ENCODE results near the gene MSRB1. TPM values are rescaled to one million over a fixed set of nuclear protein-coding genes. Genes with fewer than 3 reads are reported as not detected.

The MSRB1 gene
- total RNA-seq, 1 experiment from 2014 or later: 49.4 TPM

GRCh38 chr16:1912215-1912543 is 30.8 kb downstream of the MSRB1 start:
- DNase-seq: no peak
- no TSS peak for BruUV-seq (replicated peaks)
- TF ChIP-seq CTCF (conservative IDR thresholded peaks at IDR 0.05) (no peak), EZH2 (IDR thresholded peaks at IDR 0.05; ENCODE audit: low read depth) (no peak)
- POLR2A ChIA-PET (ENCODE audit: unreplicated experiment): no interaction called here
- Histone ChIP-seq H3K36me3 (ENCODE audit: low read depth) (no peaks in the 10 kb centered on the region), H3K4me2 (no peak overlapping the region), H3F3A (ENCODE audit: insufficient read depth, low read depth) (peaks cover 3% of the 10 kb centered on the region; the same call in 1 of the 2 replicates), H3K27me3 (ENCODE audit: insufficient read depth, low read depth) (0 out of 2 replicates have a peak, but pooled peaks cover 5% of the 10 kb centered on the region), H3K27ac (no peak overlapping the region), H3K79me2 (ENCODE audit: low read depth) (no peaks in the 10 kb centered on the region), H3K9me3 (ENCODE audit: insufficient read depth, low read depth) (no peaks in the 10 kb centered on the region), H3K9me2 (ENCODE audit: insufficient read depth) (no peaks in the 10 kb centered on the region), H3K4me1 (replicated peaks; ENCODE audit: insufficient read depth) (peaks cover 34% of the 10 kb centered on the region), H3K4me3 (no peak overlapping the region), H4K20me1 (ENCODE audit: insufficient read depth) (no peaks in the 10 kb centered on the region), H2AFZ (no peak overlapping the region)
- intact Hi-C loops (cut with micrococcal nuclease; ENCODE audit: unreplicated experiment): loop anchor here (5.0 kb wide), 1 partner anchor 40 kb away; the partner anchor contains the start of gene MEIOB
- CTCF ChIA-PET: no interaction called here

- TF ChIP-seq CTCF (conservative IDR thresholded peaks at IDR 0.05) (no peak), EZH2 (IDR thresholded peaks at IDR 0.05; ENCODE audit: low read depth) (no peak)
- Histone ChIP-seq H3F3A (ENCODE audit: insufficient read depth, low read depth) (peaks cover 3% of the 10 kb centered on the region; the same call in 1 of the 2 replicates), H3K9me3 (ENCODE audit: insufficient read depth, low read depth) (no peaks in the 10 kb centered on the region), H3K27me3 (ENCODE audit: insufficient read depth, low read depth) (0 out of 2 replicates have a peak, but pooled peaks cover 1% of the 10 kb centered on the region), H3K9me2 (ENCODE audit: insufficient read depth) (no peaks in the 10 kb centered on the region), H3K4me1 (replicated peaks; ENCODE audit: insufficient read depth) (peaks cover 34% of the 10 kb centered on the region), H2AFZ (no peak overlapping the region), H3K36me3 (ENCODE audit: low read depth) (no peaks in the 10 kb centered on the region), H3K4me2 (no peak overlapping the region), H3K4me3 (no peak overlapping the region), H3K27ac (no peak overlapping the region), H3K79me2 (ENCODE audit: low read depth) (no peaks in the 10 kb centered on the region), H4K20me1 (ENCODE audit: insufficient read depth) (no peaks in the 10 kb centered on the region)
- no TSS peak for BruUV-seq (replicated peaks)
- POLR2A ChIA-PET (ENCODE audit: unreplicated experiment): no interaction called here
- intact Hi-C loops (cut with micrococcal nuclease; ENCODE audit: unreplicated experiment): loop anchor here (5.0 kb wide), 1 partner anchor 39 kb away; the partner anchor contains the start of gene MEIOB
- no peak for DNase-seq
- CTCF ChIA-PET: no interaction called here
These were observed 31.4 kb downstream of the MSRB1 start for GRCh38 chr16:1911467-1912214.

- H3K27me3 ChIP-seq (ENCODE audit: insufficient read depth, low read depth): peaks cover 2% of the 10 kb centered on the region; the same call in 1 of the 2 replicates
- H3K79me2 ChIP-seq (ENCODE audit: low read depth): no peaks in the 10 kb centered on the region
- no peak for TF ChIP-seq CTCF (conservative IDR thresholded peaks at IDR 0.05)
- no peak for TF ChIP-seq EZH2 (IDR thresholded peaks at IDR 0.05; ENCODE audit: low read depth)
- no peak overlapping the region for H3K4me3 ChIP-seq
- no peak overlapping the region for H3K27ac ChIP-seq
- POLR2A ChIA-PET (ENCODE audit: unreplicated experiment): interaction anchor here (0.5 kb wide), 1 partner anchor 130 kb away, joined by 3 read pairs; no protein-coding TSS in a partner anchor
- intact Hi-C loops (cut with micrococcal nuclease; ENCODE audit: unreplicated experiment): loop anchor here (5.0 kb wide), 1 partner anchor 37 kb away; the partner anchor contains the start of gene MEIOB
- no peaks in the 10 kb centered on the region for H3K9me3 ChIP-seq (ENCODE audit: insufficient read depth, low read depth)
- H3K4me2 ChIP-seq: 0 out of 2 replicates have a peak overlapping the region, but pooled peaks have one; percentile 15
- peaks cover 3% of the 10 kb centered on the region; the same call in 1 of the 2 replicates for H3F3A ChIP-seq (ENCODE audit: insufficient read depth, low read depth)
- H2AFZ ChIP-seq: no peak overlapping the region
- H3K36me3 ChIP-seq (ENCODE audit: low read depth): no peaks in the 10 kb centered on the region
- peaks cover 35% of the 10 kb centered on the region for H3K4me1 ChIP-seq (replicated peaks; ENCODE audit: insufficient read depth)
- no peaks in the 10 kb centered on the region for H4K20me1 ChIP-seq (ENCODE audit: insufficient read depth)
- CTCF ChIA-PET: no interaction called here
- no TSS peak for BruUV-seq (replicated peaks)
- H3K9me2 ChIP-seq (ENCODE audit: insufficient read depth): no peaks in the 10 kb centered on the region
- DNase-seq: peak in 1 of 2 experiments; percentile 41
These were observed 33.3 kb downstream of the MSRB1 start for GRCh38 chr16:1909561-1910231.

Data from PC-9 (cell line).